ENCODE results near the gene USP34.
"Not testable (repeated sequence)": the region's sequence is repeated elsewhere in the genome, so short reads cannot be mapped to it uniquely, and the experiment has no call there.

USP34 gene

DNA sequence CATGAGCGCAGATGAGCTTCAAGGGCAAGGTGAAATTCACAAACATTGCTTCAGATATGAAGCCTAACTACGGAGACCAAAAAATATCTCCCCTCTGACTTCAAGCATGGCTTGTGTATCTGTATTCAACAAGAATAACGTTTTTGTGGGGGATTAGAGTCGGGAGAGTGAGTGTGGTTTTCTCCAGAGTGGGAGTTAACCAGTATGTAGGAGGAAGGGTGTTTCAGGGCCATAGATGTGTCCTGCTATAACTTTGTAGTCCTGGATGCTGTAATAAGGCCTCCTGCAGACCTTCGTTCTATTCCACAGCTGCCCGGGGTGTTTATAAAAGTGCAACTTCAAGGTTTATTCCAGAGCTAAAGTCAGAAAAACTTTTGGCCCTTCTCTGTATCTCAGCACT is 321.8 kb downstream of the USP34 start:
- DNase-seq (ENCODE audit: low spot score): no peak
- in situ Hi-C loops (cut with MboI; ENCODE audit: low pct_unique_long_range_greater_than_20kb, low sequenced_read_pairs, unreplicated experiment): no loop called here
- no peak for TF ChIP-seq CTCF (IDR thresholded peaks at IDR 0.05; ENCODE audit: extremely low read depth, insufficient read depth, missing control alignments)

GRCh38 chr2:61148091-61148490 is 322.8 kb downstream of the USP34 start:
- DNase-seq (ENCODE audit: low spot score); in situ Hi-C loops (cut with MboI; ENCODE audit: low pct_unique_long_range_greater_than_20kb, low sequenced_read_pairs, unreplicated experiment): not testable (repeated sequence)

- in situ Hi-C loops (cut with MboI; ENCODE audit: low pct_unique_long_range_greater_than_20kb, low sequenced_read_pairs, unreplicated experiment): no loop called here
- DNase-seq (ENCODE audit: low spot score): no peak
- no peak for TF ChIP-seq CTCF (IDR thresholded peaks at IDR 0.05; ENCODE audit: extremely low read depth, insufficient read depth, missing control alignments)
Measured at GRCh38 chr2:61145990-61146389, 324.9 kb downstream of the USP34 start.

GRCh38 chr2:61144697-61145268 is 326.1 kb downstream of the USP34 start:
- in situ Hi-C loops (cut with MboI; ENCODE audit: low pct_unique_long_range_greater_than_20kb, low sequenced_read_pairs, unreplicated experiment): no loop called here
- peak; percentile 94 for DNase-seq (ENCODE audit: low spot score)
- no peak for TF ChIP-seq CTCF (IDR thresholded peaks at IDR 0.05; ENCODE audit: extremely low read depth, insufficient read depth, missing control alignments)

- DNase-seq (ENCODE audit: low spot score): no peak
- in situ Hi-C loops (cut with MboI; ENCODE audit: low pct_unique_long_range_greater_than_20kb, low sequenced_read_pairs, unreplicated experiment): no loop called here
- TF ChIP-seq CTCF (IDR thresholded peaks at IDR 0.05; ENCODE audit: extremely low read depth, insufficient read depth, missing control alignments): no peak
Measured at GRCh38 chr2:61141151-61141550, 329.7 kb downstream of the USP34 start.

GRCh38 chr2:61138859-61139258 is 332.0 kb downstream of the USP34 start:
- no peak for TF ChIP-seq CTCF (IDR thresholded peaks at IDR 0.05; ENCODE audit: extremely low read depth, insufficient read depth, missing control alignments)
- in situ Hi-C loops (cut with MboI; ENCODE audit: low pct_unique_long_range_greater_than_20kb, low sequenced_read_pairs, unreplicated experiment): no loop called here

More at GRCh38 chr2:61138859-61139258, 332.0 kb downstream of the USP34 start:
- DNase-seq (ENCODE audit: low spot score): no peak

Measured in GM13977 (cell line).